ENCODE results near the gene NOTCH4. TPM values are rescaled to one million over a fixed set of nuclear protein-coding genes. Genes with fewer than 3 reads are reported as not detected.
"Not testable (repeated sequence)": the region's sequence is repeated elsewhere in the genome, so short reads cannot be mapped to it uniquely, and the experiment has no call there.

Gene NOTCH4
- total RNA-seq, 1 experiment from 2014 or later, result 2.3 TPM

DNA sequence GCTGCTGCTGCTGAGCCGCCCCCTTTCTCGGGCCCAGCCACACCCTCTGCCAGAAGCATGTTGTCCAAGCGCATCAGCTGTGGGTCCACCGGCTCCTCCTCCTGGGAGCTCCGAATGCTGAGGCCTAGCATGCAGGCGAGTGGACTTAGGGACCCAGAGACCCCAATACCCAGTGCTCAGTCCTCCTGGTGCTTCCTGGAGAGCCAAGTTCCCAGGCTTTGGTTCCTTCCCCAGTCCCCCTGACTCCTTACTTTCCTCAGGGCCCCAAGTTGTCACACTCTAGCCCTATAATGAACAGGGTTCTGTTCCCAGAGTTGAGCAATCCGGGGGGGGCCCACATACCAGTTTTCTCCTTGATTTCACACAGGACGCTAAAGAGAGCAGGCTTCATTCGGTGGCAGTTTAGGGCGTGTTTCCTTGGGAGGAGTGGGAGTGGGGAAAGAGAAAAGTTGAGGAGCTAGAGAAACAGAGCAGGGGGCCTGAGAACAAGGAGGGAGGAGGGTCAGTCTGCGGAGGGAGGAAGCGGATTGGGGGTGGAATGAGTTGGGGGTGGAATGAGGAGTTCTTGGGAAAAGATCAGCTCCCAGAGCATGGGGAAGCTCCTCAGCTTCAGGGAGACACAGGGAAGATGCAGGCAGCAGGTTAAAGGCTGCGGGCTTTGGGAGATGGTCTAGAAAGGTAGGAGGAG, 35.3 kb downstream of the NOTCH4 start:
- Histone ChIP-seq H3K9me3 (ENCODE audit: control insufficient read depth, low read depth, low read length) (no peaks in the 10 kb centered on the region), H4K8ac (replicated peaks; ENCODE audit: insufficient read length, low read depth, low read length) (no peak overlapping the region), H2BK12ac (ENCODE audit: insufficient read length, low read depth, low read length) (no peak overlapping the region), H3K27ac (ENCODE audit: insufficient read length, low read depth, low read length) (no peak overlapping the region), H3K27me3 (ENCODE audit: insufficient read depth, low read length) (no peaks in the 10 kb centered on the region), H3K9ac (ENCODE audit: extremely low read depth, insufficient read length, low read length) (peak overlapping the region; percentile 56), H3K4me1 (ENCODE audit: insufficient read depth, low read length) (peaks cover 5% of the 10 kb centered on the region; the same call in 1 of the 2 replicates), H3K14ac (ENCODE audit: insufficient read depth, low read length) (no peak overlapping the region; the same call in 1 of the 2 replicates), H3K18ac (ENCODE audit: insufficient read length, low read depth, low read length) (no peak overlapping the region), H4K5ac (ENCODE audit: insufficient read length, low read depth, low read length) (no peak overlapping the region), H4K20me1 (ENCODE audit: control insufficient read depth, insufficient read depth, insufficient read length) (no peaks in the 10 kb centered on the region), H3K23me2 (ENCODE audit: insufficient read length, low read depth, low read length, poor library complexity, severe bottlenecking) (peaks cover 7% of the 10 kb centered on the region), H3K4ac (ENCODE audit: low read depth, low read length) (no peak overlapping the region), H2BK5ac (ENCODE audit: insufficient read length, low read length) (no peak overlapping the region), H3K23ac (ENCODE audit: insufficient read length, low read depth, low read length) (no peak overlapping the region), H2BK15ac (ENCODE audit: low read depth, low read length) (no peak overlapping the region), H2AK5ac (ENCODE audit: insufficient read length, low read length) (no peak overlapping the region), H3K4me2 (ENCODE audit: insufficient read depth, insufficient read length, low read length) (peak overlapping the region; percentile 72), H3K79me2 (ENCODE audit: insufficient read depth, low read length) (no peaks in the 10 kb centered on the region), H2BK20ac (ENCODE audit: low read depth, low read length, poor library complexity, severe bottlenecking) (no peak overlapping the region), H2BK120ac (ENCODE audit: low read depth, low read length, poor library complexity, severe bottlenecking) (no peak overlapping the region), H4K91ac (ENCODE audit: insufficient read length, low read depth, low read length) (no peak overlapping the region), H3T11ph (ENCODE audit: low read length) (no peak overlapping the region), H3K79me1 (ENCODE audit: insufficient read depth, low read depth, low read length, poor library complexity, severe bottlenecking) (no peaks in the 10 kb centered on the region), H3K56ac (ENCODE audit: insufficient read length, low read depth, low read length) (no peak overlapping the region), H2AFZ (ENCODE audit: low read length) (no peak overlapping the region)
- WGBS (ENCODE audit: extremely low coverage, insufficient read length, low lambda C conversion rate), result no CpG with 5 or more reads among the region's 13 CpGs
- DNase-seq, result peak; percentile 28
- peaks cover 41 to 52% of the 10 kb centered on the region in 2 experiments for H3K4me1 Mint-ChIP-seq
- H3K27me3 Mint-ChIP-seq (ENCODE audit: low read depth), result no peaks in the 10 kb centered on the region
- no peaks in the 10 kb centered on the region; a peak in 1 of 5 replicates for H3K9me3 Mint-ChIP-seq
- H3K4me3 Mint-ChIP-seq, result peak overlapping the region; percentile 76 to 90
- peaks cover 12 to 42% (median 34%) of the 10 kb centered on the region in 3 experiments; a peak in 6 of 7 replicates for H3K36me3 Mint-ChIP-seq (ENCODE audit: insufficient read depth in 1 of 3, low read depth in 3 of 3)
- H3K27ac Mint-ChIP-seq, result peak overlapping the region; percentile 94 to 98 (median 97)
- TF ChIP-seq, protein P1, sequence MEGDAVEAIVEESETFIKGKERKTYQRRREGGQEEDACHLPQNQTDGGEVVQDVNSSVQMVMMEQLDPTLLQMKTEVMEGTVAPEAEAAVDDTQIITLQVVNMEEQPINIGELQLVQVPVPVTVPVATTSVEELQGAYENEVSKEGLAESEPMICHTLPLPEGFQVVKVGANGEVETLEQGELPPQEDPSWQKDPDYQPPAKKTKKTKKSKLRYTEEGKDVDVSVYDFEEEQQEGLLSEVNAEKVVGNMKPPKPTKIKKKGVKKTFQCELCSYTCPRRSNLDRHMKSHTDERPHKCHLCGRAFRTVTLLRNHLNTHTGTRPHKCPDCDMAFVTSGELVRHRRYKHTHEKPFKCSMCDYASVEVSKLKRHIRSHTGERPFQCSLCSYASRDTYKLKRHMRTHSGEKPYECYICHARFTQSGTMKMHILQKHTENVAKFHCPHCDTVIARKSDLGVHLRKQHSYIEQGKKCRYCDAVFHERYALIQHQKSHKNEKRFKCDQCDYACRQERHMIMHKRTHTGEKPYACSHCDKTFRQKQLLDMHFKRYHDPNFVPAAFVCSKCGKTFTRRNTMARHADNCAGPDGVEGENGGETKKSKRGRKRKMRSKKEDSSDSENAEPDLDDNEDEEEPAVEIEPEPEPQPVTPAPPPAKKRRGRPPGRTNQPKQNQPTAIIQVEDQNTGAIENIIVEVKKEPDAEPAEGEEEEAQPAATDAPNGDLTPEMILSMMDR (conservative IDR thresholded peaks at IDR 0.05), result no peak

- H2BK20ac ChIP-seq (ENCODE audit: low read depth, low read length, poor library complexity, severe bottlenecking); H3K4ac ChIP-seq (ENCODE audit: low read depth, low read length); H3K79me1 ChIP-seq (ENCODE audit: insufficient read depth, low read depth, low read length, poor library complexity, severe bottlenecking); H2BK5ac ChIP-seq (ENCODE audit: insufficient read length, low read length); H3K14ac ChIP-seq (ENCODE audit: insufficient read depth, low read length); H3K23ac ChIP-seq (ENCODE audit: insufficient read length, low read depth, low read length); H2BK15ac ChIP-seq (ENCODE audit: low read depth, low read length); H4K91ac ChIP-seq (ENCODE audit: insufficient read length, low read depth, low read length); H2AK5ac ChIP-seq (ENCODE audit: insufficient read length, low read length); H3K4me1 ChIP-seq (ENCODE audit: insufficient read depth, low read length); H3K9me3 Mint-ChIP-seq; H4K20me1 ChIP-seq (ENCODE audit: control insufficient read depth, insufficient read depth, insufficient read length); DNase-seq; H3K18ac ChIP-seq (ENCODE audit: insufficient read length, low read depth, low read length); H3K27ac ChIP-seq (ENCODE audit: insufficient read length, low read depth, low read length); H3K23me2 ChIP-seq (ENCODE audit: insufficient read length, low read depth, low read length, poor library complexity, severe bottlenecking); H3K9ac ChIP-seq (ENCODE audit: extremely low read depth, insufficient read length, low read length); H2BK120ac ChIP-seq (ENCODE audit: low read depth, low read length, poor library complexity, severe bottlenecking); H3K79me2 ChIP-seq (ENCODE audit: insufficient read depth, low read length); H4K5ac ChIP-seq (ENCODE audit: insufficient read length, low read depth, low read length); H3T11ph ChIP-seq (ENCODE audit: low read length); H2AFZ ChIP-seq (ENCODE audit: low read length); H3K56ac ChIP-seq (ENCODE audit: insufficient read length, low read depth, low read length); H2BK12ac ChIP-seq (ENCODE audit: insufficient read length, low read depth, low read length); H3K9me3 ChIP-seq (ENCODE audit: control insufficient read depth, low read depth, low read length); H4K8ac ChIP-seq (replicated peaks; ENCODE audit: insufficient read length, low read depth, low read length); H3K27me3 Mint-ChIP-seq (ENCODE audit: low read depth); H3K27me3 ChIP-seq (ENCODE audit: insufficient read depth, low read length): not testable (repeated sequence)
- Mint-ChIP-seq H3K36me3 (ENCODE audit: insufficient read depth in 1 of 3, low read depth in 3 of 3) (peaks cover 12 to 48% (median 39%) of the 10 kb centered on the region in 3 experiments; a peak in 6 of 7 replicates), H3K4me1 (peaks cover 38 to 47% of the 10 kb centered on the region in 2 experiments), H3K27ac (peak overlapping the region in 1 of 3 experiments; percentile 76; a peak in 1 of 7 replicates), H3K4me3 (peak overlapping the region; percentile 67 to 76; a peak in 4 of 5 replicates)
- H3K4me2 ChIP-seq (ENCODE audit: insufficient read depth, insufficient read length, low read length), result peak overlapping the region; percentile 72
- WGBS (ENCODE audit: extremely low coverage, insufficient read length, low lambda C conversion rate), result no CpG with 5 or more reads among the region's 18 CpGs
These were observed 36.0 kb downstream of the NOTCH4 start for GRCh38 chr6:32187725-32188380.

Measured in H9 (cell line).